Stomach (tissue), 9 donors: Measurements from ENCODE around the gene SNX27. TPM values are rescaled to one million over a fixed set of nuclear protein-coding genes. Genes with fewer than 3 reads are reported as not detected.

Experiments
- DNase-seq, 2 donors: peaks; one replicate each; pipeline versions ENCODE4 v3.0.0 to v3.0.0-alpha.2; 2013 to 2019
- H3K27ac ChIP-seq, 5 donors: fragments of 200-600 bp in 4 of 5; sonication (generic) in 4 of 5; one replicate each; pipeline ENCODE4 v1.5.1; 2013 to 2019; ENCODE audit warnings: mild to moderate bottlenecking in 1 of 5, moderate library complexity in 1 of 5
- H3K27me3 ChIP-seq, 3 donors: fragments of 200-600 bp; sonication (generic); one replicate each; pipeline ENCODE4 v1.5.1; 2017 to 2019; ENCODE audit warnings: mixed run types in 1 of 3
- H3K36me3 ChIP-seq, 4 donors: fragments of 200-600 bp; sonication (generic); 1 replicate in 3 of 4; 2 replicates in 1 of 4; pipeline ENCODE4 v1.5.1; 2016 to 2019
- H3K4me1 ChIP-seq, 4 donors: fragments of 200-600 bp; sonication (generic); one replicate each; pipeline ENCODE4 v1.5.1; 2016 to 2019
- H3K4me3 ChIP-seq, 4 donors: fragments of 200-600 bp; sonication (generic) in 3 of 4; one replicate each; pipeline ENCODE4 v1.5.1; 2016 to 2019; ENCODE audit warnings: mild to moderate bottlenecking in 1 of 4
- H3K9me3 ChIP-seq, 4 donors: fragments of 200-600 bp; sonication (generic); one replicate each; pipeline ENCODE4 v1.5.1; 2016 to 2019
- EP300 ChIP-seq: sonication (generic); formaldehyde crosslinking; IDR thresholded peaks from one replicate; pipeline ENCODE4 v1.6.1; 2017; ENCODE audit warnings: antibody characterized with exemption
- POLR2A ChIP-seq, 4 donors: fragments of 450-650 bp; IDR thresholded peaks; one replicate each; pipeline ENCODE4 v1.6.1; 2016; ENCODE audit warnings: antibody characterized with exemption in 4 of 4, control low read depth in 2 of 4, mild to moderate bottlenecking in 1 of 4, moderate library complexity in 1 of 4
- POLR2AphosphoS5 ChIP-seq, 3 donors: sonication (generic); formaldehyde crosslinking; IDR thresholded peaks; one replicate each; pipeline ENCODE4 v1.6.1; 2016; ENCODE audit warnings: antibody characterized with exemption in 3 of 3
- WGBS, 5 donors: extraction: QIAGEN DNeasy Blood & Tissue Kit in 3 of 5; methylation state at CpG; one replicate each; pipeline versions ENCODE4 v1.1.5 to v1.1.7; 2013 to 2018; 5-methylcytosine and 5-hydroxymethylcytosine counted together
- intact Hi-C: fragments of 100-400 bp; cut with DNase I; formaldehyde crosslinking; loops from one replicate; pipeline ENCODE4 v1.15.1; 2023; ENCODE audit warnings: low total_unique reads
- polyA plus RNA-seq, 3 donors: library from polyadenylated mRNA; stranded (reverse); fragments of 200-250 nt; gene quantifications; one replicate each; pipeline ENCODE4 v1.2.3, GENCODE V29; 2013
- small RNA-seq, 4 donors: library from RNA; depleted of rRNA; stranded (forward); fragments of <200 nt; gene quantifications; one replicate each; pipeline ENCODE3, GENCODE V24; 2016
- total RNA-seq, 5 donors: library from RNA; depleted of rRNA; stranded (reverse); fragments of >200 nt; gene quantifications; one replicate each; pipeline versions ENCODE4 v1.1.0 to v1.2.3, GENCODE V29; 2014 to 2016
- TF ChIP-seq, protein P1 (sequence below), 7 experiments: fragments of 450-650 bp in 4 of 7; fragments of 200-600 bp in 3 of 7; sonication (generic) in 3 of 7; IDR thresholded peaks; one replicate each; pipeline ENCODE4 v1.5.1; 2016 to 2019; ENCODE audit warnings: antibody characterized with exemption in 7 of 7, control low read depth in 2 of 7, mild to moderate bottlenecking in 1 of 7
- donor health status: healthy with polysubstance abuse.
- donor health status: Bipolar disorder and iron deficiency.
- donor health status: healthy.

The SNX27 gene
- total and polyA plus RNA-seq, 8 donors, result 4.3 to 82.3 (median 17.7) TPM

DNA sequence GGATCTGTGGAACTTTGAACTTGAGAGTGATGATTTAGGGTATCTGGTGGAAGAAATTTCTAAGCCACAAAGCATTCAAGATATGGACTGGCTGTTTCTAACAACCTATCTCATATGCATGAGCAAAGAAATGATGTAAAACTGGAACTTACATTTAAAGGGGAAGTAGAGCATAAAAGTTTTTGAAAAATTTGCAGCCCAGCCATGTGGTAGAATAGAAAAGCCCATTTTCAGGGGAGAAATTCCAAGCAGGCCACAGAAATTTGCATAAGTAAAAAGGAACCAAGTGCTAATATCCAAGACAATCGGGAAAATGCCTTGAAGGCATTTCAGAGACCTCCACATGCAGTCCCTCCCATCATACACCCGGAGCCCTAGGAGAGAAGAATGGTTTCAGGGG, 125.2 kb downstream of the SNX27 start:
- intact Hi-C loops, result loop anchor here (5.0 kb wide), 1 partner anchor 205 kb away; no protein-coding TSS in a partner anchor
- peaks cover 0 to 6% (median 0%) of the 10 kb centered on the region in 4 donors for H3K4me1 ChIP-seq
- no peak overlapping the region for H3K4me3 ChIP-seq
- TF ChIP-seq EP300 (no peak), POLR2A (IDR thresholded peaks at IDR 0.05) (no peak), POLR2AphosphoS5 (IDR thresholded peaks at IDR 0.05) (no peak)
- TF ChIP-seq, protein P1, sequence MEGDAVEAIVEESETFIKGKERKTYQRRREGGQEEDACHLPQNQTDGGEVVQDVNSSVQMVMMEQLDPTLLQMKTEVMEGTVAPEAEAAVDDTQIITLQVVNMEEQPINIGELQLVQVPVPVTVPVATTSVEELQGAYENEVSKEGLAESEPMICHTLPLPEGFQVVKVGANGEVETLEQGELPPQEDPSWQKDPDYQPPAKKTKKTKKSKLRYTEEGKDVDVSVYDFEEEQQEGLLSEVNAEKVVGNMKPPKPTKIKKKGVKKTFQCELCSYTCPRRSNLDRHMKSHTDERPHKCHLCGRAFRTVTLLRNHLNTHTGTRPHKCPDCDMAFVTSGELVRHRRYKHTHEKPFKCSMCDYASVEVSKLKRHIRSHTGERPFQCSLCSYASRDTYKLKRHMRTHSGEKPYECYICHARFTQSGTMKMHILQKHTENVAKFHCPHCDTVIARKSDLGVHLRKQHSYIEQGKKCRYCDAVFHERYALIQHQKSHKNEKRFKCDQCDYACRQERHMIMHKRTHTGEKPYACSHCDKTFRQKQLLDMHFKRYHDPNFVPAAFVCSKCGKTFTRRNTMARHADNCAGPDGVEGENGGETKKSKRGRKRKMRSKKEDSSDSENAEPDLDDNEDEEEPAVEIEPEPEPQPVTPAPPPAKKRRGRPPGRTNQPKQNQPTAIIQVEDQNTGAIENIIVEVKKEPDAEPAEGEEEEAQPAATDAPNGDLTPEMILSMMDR (IDR thresholded peaks at IDR 0.05), result no peak
- no peaks in the 10 kb centered on the region for H3K27me3 ChIP-seq
- H3K9me3 ChIP-seq, result peaks cover 0 to 11% (median 9%) of the 10 kb centered on the region in 4 donors
- no peak for DNase-seq
- 78 to 87% (median 82%) methylated on average over 2 of the region's 2 CpGs for WGBS, 5 donors
- no peak overlapping the region for H3K27ac ChIP-seq
- no peaks in the 10 kb centered on the region for H3K36me3 ChIP-seq

DNA sequence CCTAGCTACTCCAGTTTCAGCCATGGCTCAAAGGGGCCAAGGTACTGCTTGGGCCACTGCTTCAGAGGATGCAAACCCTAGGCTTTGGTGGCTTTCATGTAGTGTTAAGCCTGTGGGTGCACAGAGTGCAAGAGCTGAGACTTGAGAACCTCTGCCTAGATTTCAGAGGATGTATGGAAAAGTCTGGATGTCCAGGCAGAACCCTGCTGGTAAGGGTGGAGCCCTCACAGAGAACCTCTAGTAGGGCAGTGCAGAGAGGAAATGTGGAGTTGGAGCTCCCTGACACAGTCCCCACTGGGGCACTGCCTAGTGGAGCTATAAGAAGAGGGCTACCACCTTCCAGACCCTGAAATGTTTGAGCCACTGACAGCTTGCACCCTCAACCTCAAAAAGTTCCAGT, 125.6 kb downstream of the SNX27 start:
- peaks cover 0 to 6% (median 0%) of the 10 kb centered on the region in 4 donors for H3K4me1 ChIP-seq
- H3K27ac ChIP-seq, result no peak overlapping the region
- peaks cover 0 to 11% (median 9%) of the 10 kb centered on the region in 4 donors for H3K9me3 ChIP-seq
- H3K4me3 ChIP-seq, result no peak overlapping the region
- no peaks in the 10 kb centered on the region for H3K36me3 ChIP-seq
- TF ChIP-seq POLR2AphosphoS5 (IDR thresholded peaks at IDR 0.05), result no peak
- TF ChIP-seq EP300, result no peak
- TF ChIP-seq POLR2A (IDR thresholded peaks at IDR 0.05), result no peak
- TF ChIP-seq, protein P1 (IDR thresholded peaks at IDR 0.05), result no peak
- intact Hi-C loops, result loop anchor here (5.0 kb wide), 1 partner anchor 205 kb away; no protein-coding TSS in a partner anchor
- H3K27me3 ChIP-seq, result no peaks in the 10 kb centered on the region
- no peak for DNase-seq

DNA sequence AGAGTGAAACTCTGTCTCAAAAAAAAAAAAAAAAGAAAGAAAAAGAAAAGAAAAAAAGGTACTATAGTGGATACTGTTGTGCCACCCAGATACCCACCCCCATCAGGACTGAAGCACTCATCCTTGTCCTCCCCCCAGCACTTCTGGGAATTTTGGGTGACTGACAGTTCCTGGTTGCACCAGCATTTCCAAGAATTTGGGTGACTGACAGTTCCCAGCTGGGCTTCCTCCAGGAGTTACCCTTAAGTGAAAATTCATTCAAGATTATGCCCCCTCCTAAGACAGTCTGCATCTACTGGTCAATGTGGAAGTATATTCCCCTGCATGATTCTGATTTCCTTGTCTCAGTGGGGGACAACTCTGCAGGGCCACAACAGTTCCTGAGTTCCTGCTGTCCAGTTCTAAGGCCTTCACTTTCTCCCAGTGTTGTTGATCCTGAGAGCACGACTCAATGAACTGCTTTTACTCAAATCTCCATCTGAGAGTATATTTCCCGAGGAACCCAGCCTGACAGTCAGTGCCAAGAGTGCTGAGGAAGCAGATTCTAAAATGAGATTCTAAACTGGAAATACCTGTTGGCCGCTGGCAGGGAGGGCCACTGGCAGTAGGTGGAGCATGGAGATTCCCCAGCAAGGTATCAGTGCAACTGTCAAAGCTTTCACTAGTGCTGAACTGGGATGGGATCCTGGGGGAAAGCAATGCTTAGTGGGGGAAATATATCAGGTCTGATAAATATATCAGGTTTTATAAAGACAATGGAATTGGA, 127.9 kb downstream of the SNX27 start:
- Histone ChIP-seq H3K4me3 (no peak overlapping the region), H3K27ac (no peak overlapping the region), H3K9me3 (peaks cover 0 to 11% (median 9%) of the 10 kb centered on the region in 4 donors), H3K4me1 (peaks cover 0 to 4% (median 0%) of the 10 kb centered on the region in 4 donors), H3K36me3 (no peaks in the 10 kb centered on the region), H3K27me3 (no peaks in the 10 kb centered on the region)
- peak; percentile 59 to 60 for DNase-seq
- TF ChIP-seq POLR2A (IDR thresholded peaks at IDR 0.05), result no peak
- TF ChIP-seq EP300, result no peak
- TF ChIP-seq, protein P1 (IDR thresholded peaks at IDR 0.05), result no peak
- TF ChIP-seq POLR2AphosphoS5 (IDR thresholded peaks at IDR 0.05), result no peak
- intact Hi-C loops, result loop anchor here (5.0 kb wide), 1 partner anchor 207 kb away; no protein-coding TSS in a partner anchor
- WGBS, 5 donors, result 20 to 38% (median 32%) methylated on average over 3 of the region's 3 CpGs

DNA sequence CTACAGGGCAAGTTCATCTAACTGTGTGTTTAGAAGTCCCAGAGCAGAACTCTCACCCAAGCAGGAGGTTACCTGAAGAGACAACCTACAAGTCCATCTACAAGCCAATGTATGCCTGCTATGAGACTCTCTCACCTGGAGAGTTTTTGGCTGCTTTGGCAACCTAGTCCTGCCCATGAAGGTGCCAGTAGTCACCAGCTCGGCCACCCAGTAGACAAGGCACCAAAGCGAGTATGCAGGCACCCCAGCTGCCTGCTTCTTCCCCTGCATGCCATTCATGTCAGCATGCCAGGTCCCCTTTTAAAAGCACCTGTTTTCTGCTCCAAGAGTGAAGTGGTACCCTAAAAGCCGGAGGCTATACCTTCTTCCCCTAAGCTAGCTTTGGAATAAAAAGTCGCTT, 129.7 kb downstream of the SNX27 start:
- H3K9me3 ChIP-seq, result peaks cover 0 to 11% (median 9%) of the 10 kb centered on the region in 4 donors
- H3K4me1 ChIP-seq, result no peaks in the 10 kb centered on the region
- no peaks in the 10 kb centered on the region for H3K36me3 ChIP-seq
- H3K4me3 ChIP-seq, result no peak overlapping the region
- intact Hi-C loops, result no loop called here
- H3K27ac ChIP-seq, result no peak overlapping the region
- TF ChIP-seq POLR2AphosphoS5 (IDR thresholded peaks at IDR 0.05) (no peak), POLR2A (IDR thresholded peaks at IDR 0.05) (no peak)
- TF ChIP-seq, protein P1 (IDR thresholded peaks at IDR 0.05), result no peak
- 86 to 93% (median 90%) methylated on average over 4 of the region's 4 CpGs for WGBS, 5 donors
- no peak for DNase-seq
- H3K27me3 ChIP-seq, result no peaks in the 10 kb centered on the region

Small RNA genes within 50 kb of the gene (small RNA-seq; reads per million reads assigned to genes)
- gene RNU6-1062P (0 to 0.15 (median 0) reads per million in 4 donors), gene RNU6-662P (0 reads per million in 4 donors)

Other genes starting within 250 kb of the SNX27 start
- gene SELENBP1, start 239.3 kb upstream of the SNX27 start, total RNA-seq, result 100 to 1,000 TPM in 4 of 5 donors, 10 to 100 TPM in 1; 68.8 to 661 (median 281) TPM
- gene SELENBP1, start 239.3 kb upstream of the SNX27 start, polyA plus RNA-seq, result 100 to 1,000 TPM; 102 to 153 (median 117) TPM
- gene PSMB4, start 212.5 kb upstream of the SNX27 start, total RNA-seq, result 100 to 1,000 TPM; 111 to 258 (median 166) TPM
- gene PSMB4, start 212.5 kb upstream of the SNX27 start, polyA plus RNA-seq, result 100 to 1,000 TPM; 314 to 358 (median 329) TPM
- 100 to 1,000 TPM in 2 of 5 donors, 10 to 100 TPM in 3; 17.4 to 124 (median 85.8) TPM for gene POGZ, start 152.6 kb upstream of the SNX27 start, total RNA-seq
- gene POGZ, start 152.6 kb upstream of the SNX27 start, polyA plus RNA-seq, result 10 to 100 TPM in 2 of 3 donors, 1 to 10 TPM in 1; 7.3 to 18.0 (median 12.1) TPM
- gene CGN, start 100.7 kb upstream of the SNX27 start, total RNA-seq, result 100 to 1,000 TPM in 3 of 5 donors, 10 to 100 TPM in 2; 21.4 to 137 (median 118) TPM
- 10 to 100 TPM; 14.0 to 22.0 (median 21.2) TPM for gene CGN, start 100.7 kb upstream of the SNX27 start, polyA plus RNA-seq
- gene TUFT1, start 71.7 kb upstream of the SNX27 start, total RNA-seq, result 10 to 100 TPM in 3 of 5 donors, 1 to 10 TPM in 2; 1.2 to 30.4 (median 13.9) TPM
- 10 to 100 TPM in 2 of 3 donors, 1 to 10 TPM in 1; 9.0 to 15.4 (median 10.8) TPM for gene TUFT1, start 71.7 kb upstream of the SNX27 start, polyA plus RNA-seq
- 10 to 100 TPM in 1 of 5 donors, 1 to 10 TPM in 2, under 1 TPM in 1, not detected in 1; 0.73 to 39.1 (median 1.2) TPM for gene CELF3, start 104.8 kb downstream of the SNX27 start, total RNA-seq
- 1 to 10 TPM in 1 of 3 donors, under 1 TPM in 2; 0.92 to 4.3 (median 0.98) TPM for gene CELF3, start 104.8 kb downstream of the SNX27 start, polyA plus RNA-seq
- not detected for gene RIIAD1, start 109.5 kb downstream of the SNX27 start, total RNA-seq
- gene RIIAD1, start 109.5 kb downstream of the SNX27 start, polyA plus RNA-seq, result 1 to 10 TPM in 1 of 3 donors, not detected in 2; 1.4 TPM
- gene MRPL9, start 151.4 kb downstream of the SNX27 start, total RNA-seq, result 100 to 1,000 TPM in 1 of 5 donors, 10 to 100 TPM in 4; 19.8 to 246 (median 62.9) TPM
- gene MRPL9, start 151.4 kb downstream of the SNX27 start, polyA plus RNA-seq, result 10 to 100 TPM; 59.5 to 79.7 (median 76.3) TPM
- gene TDRKH, start 178.4 kb downstream of the SNX27 start, total RNA-seq, result 10 to 100 TPM in 1 of 5 donors, 1 to 10 TPM in 3, under 1 TPM in 1; 0.29 to 30.4 (median 3.3) TPM
- gene TDRKH, start 178.4 kb downstream of the SNX27 start, polyA plus RNA-seq, result 1 to 10 TPM; 1.9 to 2.6 (median 2.4) TPM
- gene LINGO4, start 193.4 kb downstream of the SNX27 start, total RNA-seq, result 1 to 10 TPM in 1 of 5 donors, not detected in 4; 3.2 TPM
- gene LINGO4, start 193.4 kb downstream of the SNX27 start, polyA plus RNA-seq, result under 1 TPM in 1 of 3 donors, not detected in 2; 0.06 TPM
- gene RORC, start 219.8 kb downstream of the SNX27 start, total RNA-seq, result 10 to 100 TPM in 3 of 5 donors, 1 to 10 TPM in 2; 1.4 to 28.1 (median 16.2) TPM
- gene RORC, start 219.8 kb downstream of the SNX27 start, polyA plus RNA-seq, result 10 to 100 TPM; 11.0 to 14.5 (median 11.5) TPM
- gene C2CD4D, start 227.8 kb downstream of the SNX27 start, total RNA-seq, result under 1 TPM in 1 of 5 donors, not detected in 4; 0.58 TPM
- under 1 TPM in 2 of 3 donors, not detected in 1; 0.44 to 0.73 TPM for gene C2CD4D, start 227.8 kb downstream of the SNX27 start, polyA plus RNA-seq
- not detected for gene THEM5, start 241.7 kb downstream of the SNX27 start, total RNA-seq
- not detected for gene THEM5, start 241.7 kb downstream of the SNX27 start, polyA plus RNA-seq